ENCODE measurements around the gene HIPK1.

The HIPK1 gene

GRCh38 chr1:113990961-113991360 is 61.8 kb downstream of the HIPK1 start:
- TF ChIP-seq CTCF (conservative IDR thresholded peaks at IDR 0.05; ENCODE audit: low read depth, low read length) = no peak
- DNase-seq (ENCODE audit: low read depth) = no peak
- no peak overlapping the region for H3K4me3 ChIP-seq (ENCODE audit: low read length)

- no peak for DNase-seq (ENCODE audit: low read depth)
- TF ChIP-seq CTCF (conservative IDR thresholded peaks at IDR 0.05; ENCODE audit: low read depth, low read length) = no peak
- H3K4me3 ChIP-seq (ENCODE audit: low read length) = no peak overlapping the region
Measured at GRCh38 chr1:113991467-113991997, 62.4 kb downstream of the HIPK1 start.

GRCh38 chr1:113993072-113993471 is 63.9 kb downstream of the HIPK1 start:
- no peak overlapping the region for H3K4me3 ChIP-seq (ENCODE audit: low read length)
- DNase-seq (ENCODE audit: low read depth) = no peak
- TF ChIP-seq CTCF (conservative IDR thresholded peaks at IDR 0.05; ENCODE audit: low read depth, low read length) = no peak

GRCh38 chr1:113993766-113994165 is 64.6 kb downstream of the HIPK1 start:
- no peak for DNase-seq (ENCODE audit: low read depth)
- H3K4me3 ChIP-seq (ENCODE audit: low read length) = no peak overlapping the region
- TF ChIP-seq CTCF (conservative IDR thresholded peaks at IDR 0.05; ENCODE audit: low read depth, low read length) = no peak

GRCh38 chr1:113995382-113995781 is 66.3 kb downstream of the HIPK1 start:
- H3K4me3 ChIP-seq (ENCODE audit: low read length) = no peak overlapping the region
- DNase-seq (ENCODE audit: low read depth) = no peak
- no peak for TF ChIP-seq CTCF (conservative IDR thresholded peaks at IDR 0.05; ENCODE audit: low read depth, low read length)

- no peak overlapping the region for H3K4me3 ChIP-seq (ENCODE audit: low read length)
- no peak for TF ChIP-seq CTCF (conservative IDR thresholded peaks at IDR 0.05; ENCODE audit: low read depth, low read length)
- no peak for DNase-seq (ENCODE audit: low read depth)
Measured at GRCh38 chr1:113998361-113998760, 69.2 kb downstream of the HIPK1 start.

DNA sequence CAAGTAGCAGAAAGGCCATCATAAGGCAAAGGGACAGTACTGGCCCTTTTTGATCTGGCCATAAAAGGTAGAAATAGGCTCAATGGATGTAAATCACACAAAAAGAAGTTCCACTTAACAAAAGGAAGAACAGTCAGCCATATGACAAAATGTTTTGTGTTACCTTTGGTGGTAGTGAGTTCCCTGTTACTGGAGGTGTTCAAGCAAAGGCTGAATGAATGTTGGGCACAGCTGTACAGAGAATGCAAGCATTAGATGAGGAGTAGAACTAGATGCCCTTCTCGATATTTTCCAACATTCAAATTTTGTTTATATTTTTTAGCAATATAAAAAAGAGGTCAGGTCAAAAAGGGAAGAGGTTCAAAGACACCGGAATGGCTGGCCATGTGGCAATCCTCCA is 70.1 kb downstream of the HIPK1 start:
- TF ChIP-seq CTCF (conservative IDR thresholded peaks at IDR 0.05; ENCODE audit: low read depth, low read length) = no peak

More for the DNA sequence above, 70.1 kb downstream of the HIPK1 start:
- DNase-seq (ENCODE audit: low read depth) = no peak
- H3K4me3 ChIP-seq (ENCODE audit: low read length) = no peak overlapping the region
